Neural progenitor cell (in vitro differentiated cells): ENCODE data around the gene NR2C2.

Experiments used
- CTCF ChIP-seq: fragments of 200-600 bp; sonication (generic); IDR thresholded peaks from 2 replicates; pipeline ENCODE4 v1.5.1; 2017; ENCODE audit warnings: antibody characterized with exemption, mild to moderate bottlenecking
- EZH2 ChIP-seq: fragments of 200-600 bp; sonication (generic); IDR thresholded peaks from 2 replicates; pipeline ENCODE4 v1.6.1; 2017; ENCODE audit warnings: antibody characterized with exemption, mild to moderate bottlenecking, moderate library complexity

GRCh38 chr3:14898929-14899328 is 48.5 kb upstream of the NR2C2 start:
- TF ChIP-seq CTCF: no peak
- TF ChIP-seq EZH2: no peak
